Keratinocyte (primary cell): ENCODE data around the gene TENM3. TPM values are rescaled to one million over a fixed set of nuclear protein-coding genes. Genes with fewer than 3 reads are reported as not detected.

Source experiments
- DNase-seq: peaks from one replicate; pipeline ENCODE4 v3.0.0-alpha.2; 2011; ENCODE audit warnings: low read depth, missing footprints, low spot score
- FAIRE-seq: peaks from 2 replicates; lab custom pipeline; 2011; peaks lifted over from hg19 to GRCh38; lab: Jason Lieb, UNC
- H2AFZ ChIP-seq: 2 replicates; pipeline ENCODE4 v1.6.0; 2012; ENCODE audit warnings: low read length, control low read depth, inconsistent platforms; ENCODE audit not compliant: control insufficient read depth
- H3K27ac ChIP-seq: 2 replicates; pipeline ENCODE4 v1.5.1; 2011; ENCODE audit warnings: low read length; ENCODE audit not compliant: control insufficient read depth, insufficient read depth
- H3K27me3 ChIP-seq: 3 replicates; pipeline ENCODE4 v1.6.0; 2011; ENCODE audit warnings: low read length; ENCODE audit not compliant: control insufficient read depth, insufficient read depth; ENCODE audit errors: extremely low read depth
- H3K36me3 ChIP-seq, 2 experiments: 2 replicates in 1 of 2; 3 replicates in 1 of 2; pipeline ENCODE4 v1.5.1; 2011; ENCODE audit warnings: low read length in 2 of 2, mild to moderate bottlenecking in 1 of 2; ENCODE audit not compliant: control insufficient read depth in 2 of 2, insufficient read depth in 2 of 2; ENCODE audit errors: extremely low read depth in 1 of 2
- H3K4me1 ChIP-seq: 3 replicates; pipeline ENCODE4 v1.5.1; 2011; ENCODE audit warnings: low read length; ENCODE audit not compliant: control insufficient read depth, insufficient read depth; ENCODE audit errors: extremely low read depth
- H3K4me2 ChIP-seq: 3 replicates; pipeline ENCODE4 v1.6.0; 2011; ENCODE audit warnings: low read depth, low read length; ENCODE audit not compliant: control insufficient read depth, insufficient read depth; ENCODE audit errors: extremely low read depth
- H3K4me3 ChIP-seq, 3 experiments: fragments of 200-600 bp in 1 of 3; sonication (generic) in 1 of 3; 2 replicates in 2 of 3; 3 replicates in 1 of 3; pipeline ENCODE4 v1.5.1; 2011 to 2016; ENCODE audit warnings: low read length in 3 of 3, mild to moderate bottlenecking in 3 of 3, control low read depth in 2 of 3, inconsistent platforms in 1 of 3, low read depth in 1 of 3, mixed read lengths in 1 of 3, mixed run types in 1 of 3, moderate library complexity in 1 of 3; ENCODE audit not compliant: control insufficient read depth in 2 of 3, insufficient read depth in 2 of 3; ENCODE audit errors: extremely low read depth in 1 of 3
- H3K79me2 ChIP-seq: 2 replicates; pipeline ENCODE4 v1.6.0; 2012; ENCODE audit warnings: low read length; ENCODE audit not compliant: control insufficient read depth, insufficient read depth
- H3K9ac ChIP-seq: 3 replicates; pipeline ENCODE4 v1.6.0; 2011; ENCODE audit warnings: low read length; ENCODE audit not compliant: control insufficient read depth, insufficient read depth; ENCODE audit errors: extremely low read depth
- H3K9me1 ChIP-seq: 3 replicates; pipeline ENCODE4 v1.6.0; 2011; ENCODE audit warnings: low read length; ENCODE audit not compliant: control insufficient read depth, insufficient read depth; ENCODE audit errors: extremely low read depth
- H3K9me3 ChIP-seq: 2 replicates; pipeline ENCODE4 v1.5.1; 2012; ENCODE audit warnings: low read depth, low read length; ENCODE audit not compliant: control insufficient read depth
- H4K20me1 ChIP-seq: 3 replicates; pipeline ENCODE4 v1.6.0; 2011; ENCODE audit warnings: low read length; ENCODE audit not compliant: control insufficient read depth, insufficient read depth; ENCODE audit errors: extremely low read depth
- EZH2 ChIP-seq: IDR thresholded peaks from one replicate; pipeline ENCODE4 v1.6.1; 2012; ENCODE audit warnings: inconsistent platforms, mild to moderate bottlenecking, low read length, moderate library complexity
- dilution Hi-C: fragments of 300-500 bp; cut with MboI; formaldehyde crosslinking; loops from one replicate; pipeline ENCODE4 v1.7.0; 2020; ENCODE audit warnings: low sequenced_read_pairs; ENCODE audit not compliant: extremely low pct_ligation_motif_present
- polyA plus RNA-seq, 5 experiments: library from polyadenylated mRNA; depleted of rRNA in 3 of 5; stranded (reverse) in 3 of 5; stranded (forward) in 1 of 5; unstranded in 1 of 5; fragments of >200 nt; gene quantifications; 1 replicate in 1 of 5; 2 replicates in 3 of 5; 3 replicates in 1 of 5; pipeline versions ENCODE4 v1.2.1 to v1.2.3, GENCODE V29; 2011 to 2012; ENCODE audit warnings: missing spikeins in 2 of 5, low read depth in 1 of 5, low replicate concordance in 1 of 5
- TF ChIP-seq, protein P1 (sequence below), 3 experiments: IDR thresholded peaks in 1 of 3; conservative IDR thresholded peaks in 1 of 3; optimal IDR thresholded peaks in 1 of 3; 2 replicates in 2 of 3; 3 replicates in 1 of 3; pipeline versions ENCODE3 to v1.5.1; 2011; ENCODE audit warnings: low read length in 3 of 3, mild to moderate bottlenecking in 3 of 3, moderate library complexity in 2 of 3, control low read depth in 1 of 3, inconsistent platforms in 1 of 3; ENCODE audit not compliant: insufficient read depth in 2 of 3; ENCODE audit errors: extremely low read depth in 1 of 3

Gene TENM3
- polyA plus RNA-seq, 1 donor (not counting 4 experiments of a cell fraction or from before 2014, with no cell fraction given), result 17.0 TPM

DNA sequence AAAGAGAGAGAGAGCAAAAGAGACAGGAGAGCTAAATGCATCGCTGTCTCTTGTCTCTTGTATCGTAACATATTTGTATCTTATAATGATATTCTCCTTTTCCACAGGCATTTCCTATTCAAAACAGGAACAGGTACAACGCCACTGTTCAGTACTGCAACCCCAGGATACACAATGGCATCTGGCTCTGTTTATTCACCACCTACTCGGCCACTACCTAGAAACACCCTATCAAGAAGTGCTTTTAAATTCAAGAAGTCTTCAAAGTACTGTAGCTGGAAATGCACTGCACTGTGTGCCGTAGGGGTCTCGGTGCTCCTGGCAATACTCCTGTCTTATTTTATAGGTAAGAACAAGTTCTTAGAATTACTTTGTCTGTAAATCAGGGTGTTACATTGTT lies 385.3 kb downstream of the TENM3 start:
- Histone ChIP-seq H3K36me3 (peaks cover 0 to 1% of the 10 kb centered on the region in 2 experiments), H3K27me3 (no peaks in the 10 kb centered on the region), H4K20me1 (no peaks in the 10 kb centered on the region), H3K9me1 (no peaks in the 10 kb centered on the region), H3K4me2 (no peak overlapping the region), H3K79me2 (no peaks in the 10 kb centered on the region), H3K9me3 (no peaks in the 10 kb centered on the region), H3K27ac (no peak overlapping the region), H2AFZ (no peak overlapping the region), H3K4me1 (no peaks in the 10 kb centered on the region), H3K4me3 (no peak overlapping the region), H3K9ac (no peak overlapping the region)
- DNase-seq, result no peak
- dilution Hi-C loops, result no loop called here
- FAIRE-seq, result no peak
- TF ChIP-seq, protein P1, sequence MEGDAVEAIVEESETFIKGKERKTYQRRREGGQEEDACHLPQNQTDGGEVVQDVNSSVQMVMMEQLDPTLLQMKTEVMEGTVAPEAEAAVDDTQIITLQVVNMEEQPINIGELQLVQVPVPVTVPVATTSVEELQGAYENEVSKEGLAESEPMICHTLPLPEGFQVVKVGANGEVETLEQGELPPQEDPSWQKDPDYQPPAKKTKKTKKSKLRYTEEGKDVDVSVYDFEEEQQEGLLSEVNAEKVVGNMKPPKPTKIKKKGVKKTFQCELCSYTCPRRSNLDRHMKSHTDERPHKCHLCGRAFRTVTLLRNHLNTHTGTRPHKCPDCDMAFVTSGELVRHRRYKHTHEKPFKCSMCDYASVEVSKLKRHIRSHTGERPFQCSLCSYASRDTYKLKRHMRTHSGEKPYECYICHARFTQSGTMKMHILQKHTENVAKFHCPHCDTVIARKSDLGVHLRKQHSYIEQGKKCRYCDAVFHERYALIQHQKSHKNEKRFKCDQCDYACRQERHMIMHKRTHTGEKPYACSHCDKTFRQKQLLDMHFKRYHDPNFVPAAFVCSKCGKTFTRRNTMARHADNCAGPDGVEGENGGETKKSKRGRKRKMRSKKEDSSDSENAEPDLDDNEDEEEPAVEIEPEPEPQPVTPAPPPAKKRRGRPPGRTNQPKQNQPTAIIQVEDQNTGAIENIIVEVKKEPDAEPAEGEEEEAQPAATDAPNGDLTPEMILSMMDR (optimal IDR thresholded peaks at IDR 0.05 in 1 of 3, IDR thresholded peaks at IDR 0.05 in 1 of 3, conservative IDR thresholded peaks at IDR 0.05 in 1 of 3; ENCODE audit: extremely low read depth in 1 of 3, insufficient read depth in 2 of 3, low read length in 3 of 3), result no peak
- TF ChIP-seq EZH2, result no peak

DNA sequence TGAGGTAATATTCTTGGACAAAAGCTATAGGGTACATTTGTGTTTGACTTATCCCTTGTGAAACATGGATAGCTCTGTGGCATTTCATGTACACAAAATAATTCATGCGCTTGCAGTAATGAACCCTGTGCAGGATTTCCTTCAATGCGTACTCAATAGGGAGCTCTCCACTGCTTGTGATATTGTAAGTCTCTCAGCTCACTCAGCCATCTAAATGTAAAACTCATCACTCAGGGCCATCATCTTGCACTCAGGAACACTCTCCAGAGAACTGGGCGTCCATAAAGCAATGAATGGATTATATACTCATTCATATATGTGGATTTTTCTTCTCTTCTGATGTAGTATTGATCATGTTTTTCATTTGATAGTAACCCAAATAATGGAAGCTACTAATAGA lies 385.9 kb downstream of the TENM3 start:
- no peak overlapping the region for H3K9ac ChIP-seq
- H3K4me1 ChIP-seq, result no peaks in the 10 kb centered on the region
- H3K9me3 ChIP-seq, result no peaks in the 10 kb centered on the region
- FAIRE-seq, result no peak
- TF ChIP-seq EZH2, result no peak
- TF ChIP-seq, protein P1 (optimal IDR thresholded peaks at IDR 0.05 in 1 of 3, IDR thresholded peaks at IDR 0.05 in 1 of 3, conservative IDR thresholded peaks at IDR 0.05 in 1 of 3; ENCODE audit: extremely low read depth in 1 of 3, insufficient read depth in 2 of 3, low read length in 3 of 3), result no peak
- H3K36me3 ChIP-seq, result peaks cover 0 to 1% of the 10 kb centered on the region in 2 experiments
- H3K79me2 ChIP-seq, result no peaks in the 10 kb centered on the region
- H3K4me2 ChIP-seq, result no peak overlapping the region
- DNase-seq, result no peak
- no peaks in the 10 kb centered on the region for H3K27me3 ChIP-seq
- H3K4me3 ChIP-seq, result no peak overlapping the region
- no peaks in the 10 kb centered on the region for H4K20me1 ChIP-seq
- H3K27ac ChIP-seq, result no peak overlapping the region
- H3K9me1 ChIP-seq, result no peaks in the 10 kb centered on the region
- H2AFZ ChIP-seq, result no peak overlapping the region
- dilution Hi-C loops, result no loop called here
